HepG2 (cell line): ENCODE measurements around the gene CDYL. TPM values are rescaled to one million over a fixed set of nuclear protein-coding genes. Genes with fewer than 3 reads are reported as not detected.

Experiments used
- ATAC-seq: fragments of 200-7000 bp; cut with Tn5 transposase; 3 replicates; pipeline ENCODE4 v1.9.1; 2020; ENCODE audit warnings: mild to moderate bottlenecking, moderate library complexity
- BruUV-seq: library from RNA; stranded (reverse); fragments of 400-500 nt; replicated peaks from 2 replicates; lab custom pipeline; 2021; lab: Mats Ljungman, UMichigan
- CTCF ChIA-PET: fragments of 300-600 bp; formaldehyde crosslinking; extraction: SDS; loops from one replicate; lab custom pipeline; 2021; ENCODE audit warnings: low total read pairs, inconsistent platforms, low intra/inter-chr PET ratio; lab: Yijun Ruan, JAX
- POLR2A ChIA-PET: fragments of 350-600 bp; sonication (Branson Sonifier 250); formaldehyde crosslinking; loops from one replicate; lab custom pipeline; 2020; ENCODE audit warnings: antibody characterized with exemption, inconsistent platforms; lab: Yijun Ruan, JAX
- DNase-seq: peaks from one replicate; pipeline ENCODE4 v3.0.0-alpha.2; 2015; ENCODE audit warnings: low spot score
- FAIRE-seq: peaks from 3 replicates; lab custom pipeline; 2011; peaks lifted over from hg19 to GRCh38; lab: Jason Lieb, UNC
- H2AFZ ChIP-seq: one replicate; pipeline ENCODE4 v1.6.1; 2011; ENCODE audit warnings: low read length, inconsistent platforms
- H3K27ac ChIP-seq: fragments of 300-600 bp; 3 replicates; pipeline ENCODE4 v1.8.0; 2011; ENCODE audit warnings: mixed run types, mild to moderate bottlenecking, mixed read lengths, low read length, inconsistent platforms; ENCODE audit not compliant: insufficient read depth; ENCODE audit errors: extremely low read length
- H3K27me3 ChIP-seq, 2 experiments: fragments of 200-600 bp in 1 of 2; 2 replicates in 1 of 2; 3 replicates in 1 of 2; pipeline versions ENCODE4 v1.6.0 to v1.8.0; 2011; ENCODE audit warnings: low read length in 2 of 2, mild to moderate bottlenecking in 2 of 2, moderate library complexity in 2 of 2, inconsistent platforms in 1 of 2; ENCODE audit not compliant: insufficient read depth in 2 of 2, control insufficient read depth in 1 of 2
- H3K36me3 ChIP-seq, 2 experiments: fragments of 200-600 bp in 1 of 2; replicated peaks in 1 of 2; 2 replicates in 1 of 2; 3 replicates in 1 of 2; pipeline versions ENCODE4 v1.5.1 to v1.8.0; 2011; ENCODE audit warnings: low read length in 2 of 2, inconsistent platforms in 1 of 2; ENCODE audit not compliant: insufficient read depth in 2 of 2, control insufficient read depth in 1 of 2
- H3K4me1 ChIP-seq: 2 replicates; pipeline ENCODE4 v1.5.1; 2012; ENCODE audit warnings: low read length, inconsistent platforms; ENCODE audit not compliant: insufficient read depth
- H3K4me2 ChIP-seq: 2 replicates; pipeline ENCODE4 v1.6.0; 2011; ENCODE audit warnings: low read depth, low read length, inconsistent platforms
- H3K4me3 ChIP-seq, 3 experiments: fragments of 200-600 bp in 1 of 3; sonication (generic), shearing (Covaris generic) in 1 of 3; replicated peaks in 1 of 3; 2 replicates each; pipeline ENCODE4 v1.5.1; 2011 to 2016; ENCODE audit warnings: low read length in 3 of 3, inconsistent platforms in 2 of 3, low read depth in 2 of 3, mild to moderate bottlenecking in 2 of 3, control low read depth in 1 of 3, mixed read lengths in 1 of 3; ENCODE audit not compliant: insufficient read depth in 1 of 3
- H3K79me2 ChIP-seq: one replicate; pipeline ENCODE4 v1.6.1; 2011; ENCODE audit warnings: low read length, inconsistent platforms; ENCODE audit not compliant: insufficient read depth
- H3K9ac ChIP-seq: 2 replicates; pipeline ENCODE4 v1.6.0; 2011; ENCODE audit warnings: mild to moderate bottlenecking, low read depth, low read length, inconsistent platforms; ENCODE audit not compliant: insufficient read depth
- H3K9me3 ChIP-seq: 2 replicates; pipeline ENCODE4 v1.5.1; 2012; ENCODE audit warnings: mild to moderate bottlenecking, low read length
- H4K20me1 ChIP-seq: 2 replicates; pipeline ENCODE4 v1.6.0; 2011; ENCODE audit warnings: inconsistent platforms, mild to moderate bottlenecking, low read length, moderate library complexity; ENCODE audit not compliant: insufficient read depth
- SUZ12 ChIP-seq: fragments of 150-350 bp; IDR thresholded peaks from 2 replicates; pipeline ENCODE4 v1.6.1; 2014; ENCODE audit warnings: low read depth, low read length
- ZNF317 ChIP-seq: sonication (generic); formaldehyde crosslinking; IDR thresholded peaks from 2 replicates; pipeline ENCODE4 v1.5.0; 2020; ENCODE audit warnings: mild to moderate bottlenecking, missing genetic modification reagents
- ZNF331 ChIP-seq: sonication (generic); formaldehyde crosslinking; IDR thresholded peaks from 2 replicates; pipeline ENCODE4 v1.4.0; 2020; ENCODE audit warnings: missing genetic modification reagents
- ZNF501 ChIP-seq: sonication (generic); formaldehyde crosslinking; IDR thresholded peaks from 2 replicates; pipeline ENCODE4 v1.5.1; 2020; ENCODE audit warnings: mild to moderate bottlenecking, moderate library complexity, missing genetic modification reagents
- WGBS: methylation state at CpG from one replicate; pipeline ENCODE4 v1.1.6; 2017; ENCODE audit warnings: low lambda C conversion rate; 5-methylcytosine and 5-hydroxymethylcytosine counted together
- in situ Hi-C: cut with HindIII; loops from 2 replicates; pipeline ENCODE4 v1.10.0; 2017; ENCODE audit warnings: low pct_unique_long_range_greater_than_20kb; ENCODE audit not compliant: extremely low pct_ligation_motif_present
- intact Hi-C: fragments of 100-400 bp; cut with micrococcal nuclease; formaldehyde crosslinking; loops from one replicate; pipeline ENCODE4 v1.10.0; 2022; ENCODE audit not compliant: unreplicated experiment
- polyA plus RNA-seq, 8 experiments: library from polyadenylated mRNA; depleted of rRNA in 3 of 8; stranded (reverse) in 7 of 8; unstranded in 1 of 8; fragments of >200 nt; fragmentation: Illumina TruSeq in 4 of 8; extraction: Trizol in 4 of 8; gene quantifications; 2 replicates each; pipeline versions ENCODE4 v1.2.1 to v1.2.3, GENCODE V29; 2011 to 2016; ENCODE audit warnings: low read depth in 4 of 8, missing spikeins in 1 of 8, mixed read lengths in 1 of 8; ENCODE audit not compliant: insufficient read depth in 1 of 8
- total RNA-seq, 5 experiments: library from RNA; depleted of rRNA; stranded (reverse); fragments of >200 nt; fragmentation: Illumina TruSeq; extraction: Trizol; gene quantifications; 2 replicates each; pipeline ENCODE4 v1.2.3, GENCODE V29; 2016; ENCODE audit warnings: low read depth in 1 of 5
- TF ChIP-seq, protein P1 (sequence below): sonication (generic); formaldehyde crosslinking; IDR thresholded peaks from 2 replicates; pipeline ENCODE4 v1.8.0; 2022; ENCODE audit warnings: missing genetic modification reagents, mild to moderate bottlenecking, inconsistent platforms, borderline replicate concordance

The CDYL gene
- total and polyA plus RNA-seq, 2 of the 13 experiments (the other 11 are each of a cell fraction or from before 2014, with no cell fraction given), result 22.8 to 105 TPM

DNA sequence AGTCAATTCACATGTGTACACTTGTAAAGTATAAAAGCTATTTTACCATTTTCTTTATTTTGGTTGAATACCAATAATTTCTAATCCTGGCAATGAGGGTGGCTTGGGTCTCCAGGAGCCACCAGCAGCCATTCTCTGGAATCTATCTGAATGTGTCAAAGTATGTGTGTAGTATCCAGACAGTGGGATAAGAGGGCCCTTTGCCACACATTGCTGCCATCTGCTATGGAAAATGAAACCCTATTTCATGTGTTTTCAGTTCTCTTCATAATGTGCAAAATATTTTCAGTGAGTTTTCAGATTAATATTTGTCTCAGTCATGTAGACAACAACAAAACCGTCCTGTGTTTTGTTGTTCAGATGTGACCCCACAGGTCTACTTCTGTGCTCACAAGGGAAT, 46.3 kb downstream of the CDYL start:
- Histone ChIP-seq H2AFZ (no peak overlapping the region), H4K20me1 (peaks cover 5% of the 10 kb centered on the region; the same call in 1 of the 2 replicates), H3K4me2 (no peak overlapping the region), H3K36me3 (no peaks in the 10 kb centered on the region), H3K9ac (no peak overlapping the region), H3K27me3 (no peaks in the 10 kb centered on the region), H3K9me3 (no peaks in the 10 kb centered on the region), H3K79me2 (peaks cover 68% of the 10 kb centered on the region), H3K27ac (no peak overlapping the region), H3K4me1 (peaks cover 11% of the 10 kb centered on the region), H3K4me3 (no peak overlapping the region)
- FAIRE-seq (no peak), ATAC-seq (no peak), DNase-seq (no peak)
- BruUV-seq, result no TSS peak
- in situ Hi-C loops (no loop called here), intact Hi-C loops (no loop called here)
- 100% methylated on average over 1 of the region's 1 CpG for WGBS
- CTCF ChIA-PET, result no interaction called here
- no peak for TF ChIP-seq ZNF501 (CRISPR knock-in tag)
- no peak for TF ChIP-seq SUZ12
- TF ChIP-seq ZNF331 (CRISPR knock-in tag), result no peak
- POLR2A ChIA-PET, result no interaction called here

DNA sequence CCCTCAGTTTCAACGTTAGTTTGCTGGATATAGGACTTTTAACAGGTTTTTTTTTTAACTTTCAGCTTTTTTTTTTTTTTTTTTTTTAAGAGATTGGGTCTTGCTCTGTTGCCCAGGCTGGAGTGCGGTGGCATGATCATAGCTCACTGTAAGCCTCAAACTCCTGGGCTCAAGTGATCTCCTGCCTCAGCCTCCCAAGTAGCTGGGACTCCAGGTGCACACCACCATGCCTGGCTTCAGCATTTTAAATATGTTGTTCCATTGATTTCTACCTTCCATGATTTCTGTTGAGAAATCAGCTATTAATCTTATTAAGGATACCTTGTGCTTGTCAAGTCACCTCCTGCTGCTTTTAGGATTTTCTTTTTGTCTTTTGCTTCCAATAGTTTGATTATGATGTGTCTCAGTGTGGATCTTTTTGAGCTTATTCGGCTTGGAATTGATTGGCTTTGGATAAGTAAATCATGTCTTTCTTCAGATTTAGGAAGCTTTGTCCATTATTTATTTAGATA, 52.0 kb downstream of the CDYL start:
- BruUV-seq, result no TSS peak
- ATAC-seq, result no peak
- intact Hi-C loops, result no loop called here
- TF ChIP-seq, protein P1, sequence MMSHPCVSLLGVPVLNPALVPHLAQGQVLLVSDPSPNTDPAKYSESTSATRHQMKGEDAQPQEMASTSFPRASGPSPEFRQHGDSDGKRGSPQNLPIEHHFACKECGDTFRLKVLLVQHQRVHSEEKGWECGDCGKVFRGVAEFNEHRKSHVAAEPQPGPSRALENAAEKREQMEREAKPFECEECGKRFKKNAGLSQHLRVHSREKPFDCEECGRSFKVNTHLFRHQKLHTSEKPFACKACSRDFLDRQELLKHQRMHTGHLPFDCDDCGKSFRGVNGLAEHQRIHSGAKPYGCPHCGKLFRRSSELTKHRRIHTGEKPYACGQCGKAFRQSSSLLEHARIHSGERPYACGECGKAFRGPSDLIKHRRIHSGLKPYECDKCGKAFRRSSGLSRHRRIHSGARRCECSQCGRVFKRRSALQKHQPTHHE (CRISPR knock-in tag), result no peak
- peak; percentile 97 for TF ChIP-seq ZNF317 (CRISPR knock-in tag)
- TF ChIP-seq, all 625 proteins: peak for 1
- H3K27me3 ChIP-seq, result no peaks in the 10 kb centered on the region
- H3K36me3 ChIP-seq, result no peaks in the 10 kb centered on the region
- peaks cover 19% of the 10 kb centered on the region for H3K9me3 ChIP-seq
- no peak overlapping the region for H2AFZ ChIP-seq
- ChIA-PET POLR2A (no interaction called here), CTCF (no interaction called here)
- H3K4me2 ChIP-seq, result no peak overlapping the region
- no peak overlapping the region for H3K27ac ChIP-seq
- H3K4me3 ChIP-seq, result no peak overlapping the region
- H3K79me2 ChIP-seq, result peaks cover 63% of the 10 kb centered on the region
- WGBS, result 97% methylated on average over 3 of the region's 3 CpGs
- no peak for DNase-seq
- peaks cover 6% of the 10 kb centered on the region; the same call in 1 of the 2 replicates for H3K4me1 ChIP-seq
- no peak overlapping the region for H3K9ac ChIP-seq
- H4K20me1 ChIP-seq, result 0 out of 2 replicates have a peak, but pooled peaks cover 4% of the 10 kb centered on the region
- FAIRE-seq, result no peak
- in situ Hi-C loops, result no loop called here
